ENCODE results near the gene FAM241B.
A peak's percentile ranks its signal among the peaks of the same experiment; 100 is the strongest.

Gene FAM241B

GRCh38 chr10:69649786-69650550 is 19.9 kb downstream of the FAM241B start:
- DNase-seq (ENCODE audit: low spot score), result no peak

- no peak for DNase-seq (ENCODE audit: low spot score)
Observed at GRCh38 chr10:69650589-69651261, 20.7 kb downstream of the FAM241B start.

GRCh38 chr10:69651362-69651761 is 21.3 kb downstream of the FAM241B start:
- no peak for DNase-seq (ENCODE audit: low spot score)

DNA sequence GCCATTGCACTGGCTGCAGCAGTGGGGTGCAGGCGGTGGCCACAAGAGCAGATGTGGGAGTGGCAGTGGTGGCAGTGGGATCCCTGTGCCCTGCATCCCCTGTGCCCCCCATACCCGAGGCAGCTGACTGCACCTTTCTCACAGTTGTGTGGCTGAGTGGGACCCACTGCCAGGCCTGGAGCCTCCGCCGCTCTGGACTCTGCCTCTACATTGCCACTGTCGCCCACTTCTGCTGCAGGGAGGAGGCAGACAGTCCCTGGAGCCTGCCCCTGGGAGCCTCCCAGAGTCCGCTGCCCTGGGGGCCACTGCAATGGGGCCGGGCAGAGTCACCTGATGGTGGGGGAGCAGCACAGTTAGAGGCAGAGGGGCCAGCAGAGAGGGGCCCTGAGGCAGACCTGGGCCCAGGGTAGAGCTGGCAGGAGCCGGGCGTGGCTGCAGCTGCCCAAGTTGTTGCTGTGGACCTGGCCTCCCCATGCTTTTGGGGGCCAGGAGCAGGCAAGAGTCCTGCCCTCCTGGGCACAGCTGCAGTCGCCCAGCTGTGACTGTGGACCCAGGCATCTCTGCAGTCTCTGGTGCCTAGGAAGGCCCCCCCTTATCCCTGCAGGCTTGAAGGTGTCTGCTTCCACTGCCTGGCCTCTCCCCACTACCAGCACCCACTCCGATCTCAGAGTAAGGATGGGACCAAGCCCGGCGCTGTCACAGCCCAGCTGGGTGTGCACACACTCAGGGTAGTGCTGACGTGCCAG is 22.2 kb downstream of the FAM241B start:
- DNase-seq (ENCODE audit: low spot score), result no peak

DNA sequence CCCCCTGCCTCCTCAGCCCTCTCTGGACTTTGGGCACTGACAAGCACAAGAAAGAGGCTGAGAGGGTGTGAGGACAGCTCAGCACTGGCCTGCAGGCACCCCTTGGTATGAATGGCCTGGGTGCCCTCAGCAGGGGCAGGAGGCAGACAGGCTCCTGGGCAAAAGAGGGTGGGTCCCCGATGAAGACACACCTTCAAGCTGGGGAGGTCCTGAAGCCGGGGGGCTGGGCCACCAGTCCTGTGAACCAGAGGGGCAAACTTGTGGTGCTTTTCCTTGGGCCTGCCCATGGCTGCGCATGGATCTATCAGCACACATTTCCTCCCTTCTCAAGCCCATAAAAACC is 22.8 kb downstream of the FAM241B start:
- no peak for DNase-seq (ENCODE audit: low spot score)

GRCh38 chr10:69653561-69653960 is 23.5 kb downstream of the FAM241B start:
- DNase-seq (ENCODE audit: low spot score), result no peak

DNA sequence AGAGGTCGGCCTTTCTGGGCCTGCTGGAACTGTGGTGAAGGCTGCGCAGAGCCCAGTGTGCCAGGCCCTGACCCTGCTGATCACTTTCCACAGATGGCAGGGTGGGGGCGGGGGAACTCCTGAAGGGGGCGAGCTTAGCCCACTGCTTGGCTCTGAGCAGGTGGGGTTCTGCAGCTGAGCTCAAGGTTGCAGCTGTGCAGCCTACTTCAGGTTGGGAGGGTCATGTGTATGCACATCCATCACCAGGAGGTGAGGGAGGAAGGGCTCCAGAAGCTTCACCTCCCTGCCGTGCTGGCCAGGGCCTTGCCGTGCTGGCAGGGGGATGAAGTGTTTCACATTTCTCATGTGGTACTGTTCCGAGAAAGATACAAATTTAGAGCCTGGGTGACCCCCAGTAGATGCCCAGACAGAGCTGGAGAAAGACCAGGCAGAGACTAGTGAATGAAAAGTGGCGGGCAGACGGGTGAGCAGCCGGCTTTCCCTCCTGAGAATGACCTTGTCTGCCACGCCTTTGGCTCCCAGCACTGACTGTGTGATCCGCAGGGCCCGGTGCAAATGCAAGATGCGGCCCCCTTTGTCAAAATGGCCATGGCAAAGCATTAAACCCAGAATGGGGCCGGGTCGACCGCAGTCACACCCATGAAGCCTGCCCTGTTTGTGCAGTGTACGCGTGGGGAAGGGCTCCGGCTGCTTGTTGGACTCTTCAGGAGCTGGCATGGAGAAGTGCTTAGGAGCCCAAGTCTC is 25.2 kb downstream of the FAM241B start:
- DNase-seq (ENCODE audit: low spot score), result no peak

DNA sequence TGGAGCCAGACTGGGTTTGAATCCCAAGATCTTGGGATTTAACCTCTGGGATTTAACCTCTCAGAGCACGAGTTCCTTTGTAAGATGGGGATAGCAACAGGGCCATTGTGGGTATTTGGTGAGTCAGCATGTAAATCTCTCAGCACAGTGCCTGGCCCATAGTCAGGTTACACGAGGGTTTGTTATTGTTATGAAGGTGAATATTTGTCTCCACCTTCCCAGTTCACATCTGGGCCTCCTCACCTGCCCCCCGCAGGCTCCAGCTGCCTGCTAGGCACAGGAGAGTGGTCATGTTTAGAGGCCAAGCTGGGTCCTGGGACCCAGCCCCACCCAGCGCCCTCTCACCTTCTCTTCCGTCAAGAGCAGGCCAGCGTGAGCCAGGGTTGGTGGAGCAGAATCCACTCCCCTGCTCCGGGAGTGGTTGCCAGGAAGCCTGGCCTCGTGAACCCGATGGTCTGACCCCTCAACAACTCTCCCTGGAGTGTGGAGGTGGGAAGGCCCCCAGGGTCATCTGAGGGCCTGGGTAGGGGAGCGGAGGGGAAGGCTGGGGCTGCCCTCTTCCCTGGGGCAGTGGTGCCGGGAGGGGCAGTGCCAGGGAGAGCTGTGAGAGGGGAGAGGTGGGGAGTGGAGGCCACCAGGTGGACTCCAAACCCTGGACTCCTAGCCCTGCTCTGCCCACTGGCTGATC is 26.0 kb downstream of the FAM241B start:
- no peak for DNase-seq (ENCODE audit: low spot score)

DNA sequence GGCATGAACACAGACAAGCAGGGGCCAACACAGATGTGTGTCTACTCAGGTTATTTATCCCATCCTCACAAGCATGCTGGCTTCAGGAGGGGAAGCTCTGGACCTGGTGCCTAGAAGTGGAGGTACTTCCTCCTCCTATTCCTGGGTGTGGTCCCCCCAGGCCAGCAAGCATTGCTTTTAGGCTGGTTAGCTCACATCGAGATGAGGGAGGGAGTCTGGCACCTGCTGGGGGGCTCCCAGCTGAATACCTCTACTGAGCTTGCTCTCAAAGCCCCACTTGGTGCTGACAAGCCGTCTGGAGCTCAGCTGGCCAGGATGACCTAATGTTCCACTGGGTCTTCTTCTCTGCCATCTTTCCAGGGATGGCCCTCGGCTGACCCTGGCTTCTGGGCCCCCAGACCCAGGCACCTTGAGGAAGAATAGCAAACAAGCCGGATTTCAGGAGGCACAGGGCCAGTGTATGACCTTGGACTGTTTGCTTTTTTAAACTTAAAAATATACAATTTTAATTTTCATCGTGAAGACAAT is 26.8 kb downstream of the FAM241B start:
- DNase-seq (ENCODE audit: low spot score), result no peak

- no peak for DNase-seq (ENCODE audit: low spot score)
Observed at GRCh38 chr10:69657430-69657829, 27.4 kb downstream of the FAM241B start.

DNA sequence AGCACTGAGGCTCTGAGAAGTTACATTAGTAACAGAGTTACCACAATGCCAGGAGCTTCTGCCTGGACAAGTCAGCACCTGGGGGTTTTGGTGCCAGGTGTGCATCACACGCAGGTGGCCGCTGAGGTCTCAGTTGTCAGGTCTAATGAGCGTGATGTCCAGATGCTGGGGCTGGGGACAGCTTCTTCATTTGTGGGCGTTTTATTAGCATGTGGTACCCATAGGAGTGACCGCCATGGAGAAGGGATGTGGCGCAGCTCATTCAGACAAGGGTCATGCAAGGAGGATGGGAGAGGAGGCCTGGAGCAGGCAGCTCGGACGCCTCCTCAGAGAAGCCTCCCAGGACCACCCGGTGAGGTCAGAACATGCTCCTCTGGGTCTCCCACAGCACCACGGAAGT is 27.8 kb downstream of the FAM241B start:
- DNase-seq (ENCODE audit: low spot score), result no peak

DNA sequence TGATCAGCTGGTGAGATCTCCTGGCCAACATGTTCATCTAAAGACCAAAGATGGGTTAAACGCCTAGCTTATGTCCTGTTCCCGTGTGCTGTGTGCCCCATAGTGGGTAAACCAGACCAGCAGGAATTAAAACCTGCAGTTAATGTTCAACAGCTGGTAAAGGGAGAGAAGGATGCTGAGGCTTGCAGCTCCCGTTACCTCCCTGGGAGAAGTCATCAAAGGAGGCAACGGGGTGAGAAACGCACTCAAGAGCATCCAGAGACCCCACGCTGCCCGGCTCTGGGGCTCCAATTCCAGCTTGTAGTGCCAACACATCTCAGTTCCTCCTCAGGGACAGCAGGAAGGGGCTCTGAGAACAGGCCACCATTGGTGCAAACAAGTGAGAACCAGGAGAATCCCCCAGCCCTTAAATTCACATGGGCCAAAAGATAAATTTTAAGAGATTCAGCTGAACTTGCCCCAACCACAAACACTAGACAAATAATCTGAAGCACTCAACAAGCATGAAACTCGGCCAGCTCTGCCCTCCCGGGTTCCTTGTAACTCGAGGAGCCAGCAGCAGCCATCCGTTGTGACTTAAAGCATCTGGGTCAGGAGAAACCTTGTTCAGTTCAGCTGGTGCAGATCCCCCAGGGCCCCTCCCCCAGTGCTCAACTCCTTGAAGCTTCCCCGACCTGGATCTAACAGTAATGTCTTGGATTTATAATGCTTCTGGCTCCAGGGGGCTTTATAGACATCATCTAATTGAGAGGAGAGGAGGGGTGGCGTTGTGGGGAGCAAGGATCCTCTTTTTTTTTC is 29.4 kb downstream of the FAM241B start:
- DNase-seq (ENCODE audit: low spot score), result no peak

DNA sequence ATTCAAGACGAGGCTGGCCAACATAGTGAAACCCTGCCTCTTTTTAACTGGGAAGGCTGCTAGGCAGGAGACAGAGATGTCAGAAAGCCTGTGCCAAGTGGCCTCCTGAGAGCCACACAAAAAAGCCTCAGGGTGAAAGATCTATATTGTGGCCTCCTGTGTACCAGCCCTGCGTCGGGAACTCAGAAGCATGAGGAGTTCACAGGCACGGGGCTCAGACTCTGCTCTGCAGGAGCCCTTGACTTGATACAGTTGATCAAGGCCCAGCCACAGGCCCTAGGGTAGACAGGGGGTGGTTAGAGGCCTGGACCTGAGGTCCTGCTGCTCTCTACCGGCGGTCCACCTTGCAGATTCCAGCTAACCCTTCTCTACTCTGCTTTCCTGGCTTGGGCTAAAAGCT is 30.2 kb downstream of the FAM241B start:
- DNase-seq (ENCODE audit: low spot score), result no peak

- DNase-seq (ENCODE audit: low spot score), result no peak
Observed at GRCh38 chr10:69661414-69662172, 31.5 kb downstream of the FAM241B start.

DNA sequence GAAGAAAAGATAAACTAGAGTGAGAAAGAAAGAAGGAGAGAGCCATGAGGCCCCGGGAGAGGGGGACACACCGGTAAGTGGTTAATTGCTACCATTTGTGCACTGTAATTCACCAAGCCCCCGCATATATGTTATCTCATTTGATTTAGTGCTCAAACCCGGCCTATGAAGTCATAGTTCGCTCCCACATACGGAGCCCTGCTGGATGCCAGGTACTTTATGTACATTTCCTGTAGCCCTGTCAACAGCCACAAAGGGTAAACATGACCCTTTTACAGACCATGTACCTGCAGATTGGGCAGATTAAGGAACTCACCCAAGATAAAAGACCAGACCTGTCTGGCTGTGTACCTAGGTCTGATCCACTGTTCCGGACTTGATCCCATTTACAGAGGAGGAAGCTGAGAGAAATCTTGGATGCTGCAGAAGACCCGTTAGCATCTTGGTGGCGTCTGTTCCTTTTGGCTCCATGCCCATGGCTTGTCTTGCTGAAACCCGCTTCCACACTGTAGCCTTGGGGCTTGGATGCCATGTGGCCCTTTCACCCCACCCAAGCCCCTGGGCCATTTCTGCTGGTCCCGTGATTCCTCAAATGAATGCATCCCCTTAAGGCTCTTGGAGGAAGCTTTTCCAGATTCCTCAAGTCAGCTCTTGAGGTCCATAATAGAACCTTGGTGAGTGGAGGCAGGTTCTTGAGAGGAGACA is 32.3 kb downstream of the FAM241B start:
- no peak for DNase-seq (ENCODE audit: low spot score)

GRCh38 chr10:69662901-69663300 is 32.9 kb downstream of the FAM241B start:
- DNase-seq (ENCODE audit: low spot score), result no peak

DNA sequence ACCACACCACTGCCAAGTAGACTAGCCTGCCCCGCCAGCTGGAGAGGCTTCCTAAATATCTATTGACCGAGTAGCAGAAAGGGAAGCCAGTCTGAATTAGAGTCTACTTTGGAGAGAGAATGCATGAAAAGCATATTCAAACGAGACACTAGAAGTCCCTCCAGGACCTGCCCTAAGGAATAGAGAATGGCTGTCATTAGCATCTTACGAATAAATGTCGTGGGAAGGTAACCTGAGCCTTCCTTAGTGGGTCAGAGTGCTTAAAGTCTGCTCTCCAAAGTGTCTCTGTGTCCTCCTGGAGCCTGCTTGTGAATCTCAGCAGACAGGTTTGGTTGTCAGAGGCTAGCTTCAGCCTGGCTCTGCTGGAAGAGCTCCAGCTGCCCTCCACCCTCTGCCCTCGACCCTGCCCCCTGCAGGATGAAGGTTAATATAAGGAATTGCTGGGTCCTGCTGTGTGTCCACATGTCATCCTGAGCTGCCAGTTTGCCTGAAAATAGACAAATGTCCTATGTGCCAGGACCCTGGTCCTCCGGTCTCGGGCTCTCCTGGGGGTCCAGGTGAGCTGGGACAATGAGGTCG is 33.4 kb downstream of the FAM241B start:
- peak; percentile 42 for DNase-seq (ENCODE audit: low spot score)

GRCh38 chr10:69665474-69666320 is 35.6 kb downstream of the FAM241B start:
- no peak for DNase-seq (ENCODE audit: low spot score)

Measured in NAMALWA (cell line).